Measurements from ENCODE around the gene YKT6.

The YKT6 gene

DNA sequence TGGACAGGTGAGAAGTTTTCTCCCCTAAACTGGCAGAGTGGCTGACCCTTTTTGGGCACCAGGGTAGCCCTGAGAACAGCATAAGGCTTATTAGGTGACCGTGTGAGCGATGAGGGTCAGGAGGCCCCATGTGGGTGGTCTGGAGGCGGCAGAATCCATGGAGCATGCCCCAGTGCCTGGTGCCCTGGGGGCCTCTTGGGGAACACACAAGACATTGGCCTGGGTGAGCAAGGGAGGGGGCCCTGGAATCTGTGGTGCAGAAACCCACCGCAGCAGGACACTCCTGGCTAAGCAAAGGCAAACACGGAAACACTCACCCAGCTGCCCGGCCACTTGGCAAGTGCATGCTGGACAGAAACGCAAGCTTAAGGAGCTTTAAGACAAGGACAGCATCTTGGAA is 29.5 kb downstream of the YKT6 start:
- no peaks in the 10 kb centered on the region for H3K36me3 ChIP-seq (ENCODE audit: control insufficient read depth in 5 of 5, insufficient read depth in 5 of 5, low read length in 5 of 5)
- no peak overlapping the region for H3K4me3 ChIP-seq (ENCODE audit: low read depth in 1 of 5, low read length in 5 of 5)
- H3K9ac ChIP-seq (ENCODE audit: low read length in 5 of 5) = no peak overlapping the region
- H3K4me1 ChIP-seq (ENCODE audit: control insufficient read depth in 5 of 5, insufficient read depth in 5 of 5, low read length in 5 of 5) = no peaks in the 10 kb centered on the region
- H3K27me3 ChIP-seq (ENCODE audit: control insufficient read depth in 5 of 5, insufficient read depth in 4 of 5, low read length in 5 of 5) = peaks cover 17 to 26% (median 21%) of the 10 kb centered on the region in 5 donors
- no peak overlapping the region for H3K27ac ChIP-seq (ENCODE audit: low read depth, low read length)
- H3K9me3 ChIP-seq (ENCODE audit: control insufficient read depth in 5 of 5, low read length in 5 of 5) = no peaks in the 10 kb centered on the region

DNA sequence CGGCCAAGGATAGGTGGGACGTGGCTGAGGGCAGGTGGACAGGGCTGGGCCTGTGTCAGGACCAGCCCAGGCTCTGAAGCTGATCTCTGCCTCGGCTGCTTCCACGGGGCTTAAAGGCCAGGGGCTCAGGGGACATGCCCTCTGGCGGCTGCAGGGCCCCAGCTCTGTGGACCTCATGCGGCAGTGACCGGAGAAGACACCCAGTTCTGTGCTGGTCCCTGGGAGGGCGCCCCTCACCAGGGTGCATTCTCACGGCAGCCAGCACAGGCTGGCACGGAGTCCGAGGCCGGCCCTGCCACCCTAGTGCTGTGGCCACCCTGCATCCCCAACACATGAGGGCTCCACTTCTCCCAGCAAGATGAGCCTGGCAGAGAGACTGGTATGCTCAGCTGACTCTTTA is 30.3 kb downstream of the YKT6 start:
- H3K9me3 ChIP-seq (ENCODE audit: control insufficient read depth in 5 of 5, low read length in 5 of 5) = no peaks in the 10 kb centered on the region
- H3K9ac ChIP-seq (ENCODE audit: low read length in 5 of 5) = no peak overlapping the region
- peaks cover 9 to 18% (median 13%) of the 10 kb centered on the region in 5 donors for H3K27me3 ChIP-seq (ENCODE audit: control insufficient read depth in 5 of 5, insufficient read depth in 4 of 5, low read length in 5 of 5)
- H3K4me1 ChIP-seq (ENCODE audit: control insufficient read depth in 5 of 5, insufficient read depth in 5 of 5, low read length in 5 of 5) = no peaks in the 10 kb centered on the region
- H3K4me3 ChIP-seq (ENCODE audit: low read depth in 1 of 5, low read length in 5 of 5) = no peak overlapping the region
- H3K27ac ChIP-seq (ENCODE audit: low read depth, low read length) = no peak overlapping the region
- H3K36me3 ChIP-seq (ENCODE audit: control insufficient read depth in 5 of 5, insufficient read depth in 5 of 5, low read length in 5 of 5) = no peaks in the 10 kb centered on the region

- Histone ChIP-seq H3K27me3 (ENCODE audit: control insufficient read depth in 5 of 5, insufficient read depth in 4 of 5, low read length in 5 of 5) (peaks cover 5 to 17% (median 8%) of the 10 kb centered on the region in 5 donors), H3K4me3 (ENCODE audit: low read depth in 1 of 5, low read length in 5 of 5) (no peak overlapping the region), H3K4me1 (ENCODE audit: control insufficient read depth in 5 of 5, insufficient read depth in 5 of 5, low read length in 5 of 5) (no peaks in the 10 kb centered on the region), H3K36me3 (ENCODE audit: control insufficient read depth in 5 of 5, insufficient read depth in 5 of 5, low read length in 5 of 5) (no peaks in the 10 kb centered on the region), H3K9me3 (ENCODE audit: control insufficient read depth in 5 of 5, low read length in 5 of 5) (no peaks in the 10 kb centered on the region), H3K27ac (ENCODE audit: low read depth, low read length) (no peak overlapping the region), H3K9ac (ENCODE audit: low read length in 5 of 5) (no peak overlapping the region)
Observed at GRCh38 chr7:44232396-44232795, 31.6 kb downstream of the YKT6 start.

DNA sequence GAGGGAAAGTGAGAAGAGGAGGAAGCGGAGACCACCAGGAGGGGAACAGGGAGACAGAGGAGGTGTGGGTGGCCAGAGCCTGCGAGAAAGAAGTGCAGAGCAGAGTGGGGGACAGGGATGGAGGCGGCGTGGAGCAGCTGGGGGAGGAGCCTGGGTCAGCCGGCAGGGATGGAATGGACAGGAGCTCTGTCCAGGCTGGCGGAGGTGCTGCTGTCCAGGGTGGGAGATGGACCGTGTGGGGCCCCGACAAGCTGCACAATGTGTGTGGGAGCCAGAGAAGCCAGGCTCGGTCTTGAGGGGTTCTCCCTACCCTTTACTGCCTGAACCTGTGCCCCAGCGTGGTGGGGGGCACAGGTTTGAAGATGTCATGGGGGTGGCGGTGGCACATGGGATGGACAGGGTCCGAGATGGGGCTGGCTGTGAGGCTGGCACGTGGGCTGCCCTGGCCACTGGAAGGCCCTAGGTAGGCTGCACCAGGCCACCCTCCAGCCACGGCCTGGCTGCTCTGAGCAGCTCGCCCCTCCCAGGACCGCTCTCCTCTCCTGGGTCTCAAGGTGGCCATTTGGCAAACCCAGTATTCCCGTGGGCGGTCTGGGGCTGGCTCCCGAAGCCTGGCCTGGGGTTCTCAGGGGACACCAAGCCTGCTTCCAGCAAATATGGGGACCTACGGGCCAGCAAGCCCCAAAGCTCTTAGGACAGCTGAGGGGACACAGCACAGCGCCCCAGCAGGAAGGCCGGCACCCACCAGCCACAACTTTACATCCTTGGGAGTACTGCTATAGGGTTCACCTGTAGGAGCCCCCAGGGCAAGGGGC is 32.3 kb downstream of the YKT6 start:
- Histone ChIP-seq H3K4me1 (ENCODE audit: control insufficient read depth in 5 of 5, insufficient read depth in 5 of 5, low read length in 5 of 5) (no peaks in the 10 kb centered on the region), H3K9ac (ENCODE audit: low read length in 5 of 5) (no peak overlapping the region), H3K27me3 (ENCODE audit: control insufficient read depth in 5 of 5, insufficient read depth in 4 of 5, low read length in 5 of 5) (peaks cover 5 to 13% (median 9%) of the 10 kb centered on the region in 5 donors)

DNA sequence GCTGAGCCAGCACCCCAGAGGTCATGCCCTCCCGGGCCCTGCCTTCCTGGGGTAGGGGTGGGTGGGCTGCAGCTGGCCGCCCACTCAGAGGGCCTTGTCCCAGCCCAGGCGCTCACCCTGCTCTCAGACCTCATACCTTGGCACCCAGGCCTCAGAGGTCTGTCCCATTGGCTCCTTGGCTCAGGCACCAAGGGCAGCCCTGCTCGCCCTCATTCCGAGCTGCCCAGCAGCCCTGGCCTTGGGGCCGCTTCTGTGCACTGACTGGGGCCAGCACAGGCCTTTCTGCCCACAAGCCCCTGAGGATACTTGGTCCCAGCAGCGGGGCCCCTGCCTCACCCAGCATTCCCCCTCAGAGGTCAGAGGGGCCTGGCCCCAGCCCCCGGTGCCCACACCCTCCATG is 34.3 kb downstream of the YKT6 start:
- H3K9me3 ChIP-seq (ENCODE audit: control insufficient read depth in 5 of 5, low read length in 5 of 5) = no peaks in the 10 kb centered on the region
- H3K27ac ChIP-seq (ENCODE audit: low read depth, low read length) = no peak overlapping the region
- H3K27me3 ChIP-seq (ENCODE audit: control insufficient read depth in 5 of 5, insufficient read depth in 4 of 5, low read length in 5 of 5) = peaks cover 8 to 16% (median 13%) of the 10 kb centered on the region in 5 donors
- no peaks in the 10 kb centered on the region for H3K4me1 ChIP-seq (ENCODE audit: control insufficient read depth in 5 of 5, insufficient read depth in 5 of 5, low read length in 5 of 5)
- no peaks in the 10 kb centered on the region for H3K36me3 ChIP-seq (ENCODE audit: control insufficient read depth in 5 of 5, insufficient read depth in 5 of 5, low read length in 5 of 5)
- no peak overlapping the region for H3K9ac ChIP-seq (ENCODE audit: low read length in 5 of 5)
- no peak overlapping the region for H3K4me3 ChIP-seq (ENCODE audit: low read depth in 1 of 5, low read length in 5 of 5)

More for the DNA sequence above, 32.3 kb downstream of the YKT6 start:
- no peak overlapping the region for H3K4me3 ChIP-seq (ENCODE audit: low read depth in 1 of 5, low read length in 5 of 5)
- H3K27ac ChIP-seq (ENCODE audit: low read depth, low read length) = no peak overlapping the region
- H3K36me3 ChIP-seq (ENCODE audit: control insufficient read depth in 5 of 5, insufficient read depth in 5 of 5, low read length in 5 of 5) = no peaks in the 10 kb centered on the region
- H3K9me3 ChIP-seq (ENCODE audit: control insufficient read depth in 5 of 5, low read length in 5 of 5) = no peaks in the 10 kb centered on the region

DNA sequence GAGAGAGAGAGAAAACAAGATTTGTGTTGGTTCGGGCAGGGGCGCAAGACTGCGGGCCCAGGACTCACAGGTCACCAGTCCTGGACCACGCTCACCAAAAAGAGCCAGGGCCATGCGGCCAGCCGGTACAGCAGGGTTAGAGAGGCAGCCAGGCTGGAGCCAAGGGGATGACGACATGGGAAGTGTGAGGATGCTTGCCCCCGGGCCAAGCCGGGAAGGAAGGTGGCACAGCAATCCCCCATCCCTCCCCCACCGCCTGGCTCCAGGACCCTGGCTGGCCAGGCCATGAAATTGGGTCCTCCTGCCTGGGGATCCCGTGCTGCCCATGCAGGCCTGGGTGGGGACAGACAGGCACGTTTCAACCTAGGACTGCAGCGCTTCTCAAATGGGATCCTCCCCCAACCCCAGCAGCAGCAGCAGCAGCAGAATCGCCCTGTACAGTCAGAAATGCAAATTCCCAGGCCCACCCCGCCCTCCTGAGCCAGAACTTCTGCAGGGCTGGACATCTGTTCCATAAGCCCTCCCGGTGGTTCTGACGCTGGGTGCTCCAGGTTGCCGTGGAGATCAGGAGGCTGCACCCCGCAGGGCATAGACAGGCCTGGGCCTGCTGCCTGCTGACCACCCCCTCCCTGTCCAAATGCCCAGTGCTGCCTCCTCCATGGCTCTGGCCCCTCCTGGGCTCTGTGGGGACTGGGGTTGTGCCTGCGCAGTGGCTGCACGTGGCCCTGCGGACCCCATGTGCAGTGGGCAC is 35.0 kb downstream of the YKT6 start:
- Histone ChIP-seq H3K4me1 (ENCODE audit: control insufficient read depth in 5 of 5, insufficient read depth in 5 of 5, low read length in 5 of 5) (peaks cover 0 to under 1% (median 0%) of the 10 kb centered on the region in 5 donors), H3K9me3 (ENCODE audit: control insufficient read depth in 5 of 5, low read length in 5 of 5) (no peaks in the 10 kb centered on the region), H3K27ac (ENCODE audit: low read depth, low read length) (no peak overlapping the region), H3K4me3 (ENCODE audit: low read depth in 1 of 5, low read length in 5 of 5) (no peak overlapping the region), H3K9ac (ENCODE audit: low read length in 5 of 5) (no peak overlapping the region), H3K36me3 (ENCODE audit: control insufficient read depth in 5 of 5, insufficient read depth in 5 of 5, low read length in 5 of 5) (no peaks in the 10 kb centered on the region), H3K27me3 (ENCODE audit: control insufficient read depth in 5 of 5, insufficient read depth in 4 of 5, low read length in 5 of 5) (peaks cover 11 to 18% (median 12%) of the 10 kb centered on the region in 5 donors)

DNA sequence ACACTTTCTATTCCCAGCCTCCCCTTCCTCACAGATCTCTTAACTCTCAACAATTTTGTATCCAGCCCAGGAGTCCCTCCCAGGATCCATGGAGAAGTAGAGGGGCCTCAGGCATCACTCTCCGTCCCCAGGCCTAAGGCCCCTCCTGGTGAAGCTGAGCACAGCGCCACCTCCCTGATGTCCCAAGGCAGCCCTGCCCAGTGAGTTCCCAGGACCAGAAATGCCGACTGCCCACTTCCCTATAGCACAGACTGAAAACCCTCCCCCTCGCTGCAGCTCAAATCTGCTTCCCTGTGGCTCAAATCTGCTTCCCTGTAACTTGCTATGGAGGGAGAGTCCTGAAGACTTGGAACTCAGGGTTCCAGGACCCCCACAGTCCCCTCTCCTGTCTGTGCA is 35.6 kb downstream of the YKT6 start:
- Histone ChIP-seq H3K36me3 (ENCODE audit: control insufficient read depth in 5 of 5, insufficient read depth in 5 of 5, low read length in 5 of 5) (no peaks in the 10 kb centered on the region), H3K4me3 (ENCODE audit: low read depth in 1 of 5, low read length in 5 of 5) (no peak overlapping the region), H3K9ac (ENCODE audit: low read length in 5 of 5) (no peak overlapping the region), H3K27ac (ENCODE audit: low read depth, low read length) (no peak overlapping the region), H3K4me1 (ENCODE audit: control insufficient read depth in 5 of 5, insufficient read depth in 5 of 5, low read length in 5 of 5) (peaks cover 0 to 6% (median 5%) of the 10 kb centered on the region in 5 donors), H3K27me3 (ENCODE audit: control insufficient read depth in 5 of 5, insufficient read depth in 4 of 5, low read length in 5 of 5) (peaks cover 10 to 18% (median 12%) of the 10 kb centered on the region in 5 donors), H3K9me3 (ENCODE audit: control insufficient read depth in 5 of 5, low read length in 5 of 5) (no peaks in the 10 kb centered on the region)

GRCh38 chr7:44237696-44238095 is 36.9 kb downstream of the YKT6 start:
- Histone ChIP-seq H3K4me1 (ENCODE audit: control insufficient read depth in 5 of 5, insufficient read depth in 5 of 5, low read length in 5 of 5) (peaks cover 0 to 6% (median 6%) of the 10 kb centered on the region in 5 donors), H3K9me3 (ENCODE audit: control insufficient read depth in 5 of 5, low read length in 5 of 5) (no peaks in the 10 kb centered on the region), H3K4me3 (ENCODE audit: low read depth in 1 of 5, low read length in 5 of 5) (no peak overlapping the region), H3K36me3 (ENCODE audit: control insufficient read depth in 5 of 5, insufficient read depth in 5 of 5, low read length in 5 of 5) (no peaks in the 10 kb centered on the region), H3K27ac (ENCODE audit: low read depth, low read length) (no peak overlapping the region), H3K9ac (ENCODE audit: low read length in 5 of 5) (no peak overlapping the region), H3K27me3 (ENCODE audit: control insufficient read depth in 5 of 5, insufficient read depth in 4 of 5, low read length in 5 of 5) (peaks cover 8 to 14% (median 12%) of the 10 kb centered on the region in 5 donors)

- Histone ChIP-seq H3K9ac (ENCODE audit: low read length in 5 of 5) (no peak overlapping the region), H3K4me1 (ENCODE audit: control insufficient read depth in 5 of 5, insufficient read depth in 5 of 5, low read length in 5 of 5) (peaks cover 0 to 6% (median 6%) of the 10 kb centered on the region in 5 donors), H3K27ac (ENCODE audit: low read depth, low read length) (no peak overlapping the region), H3K4me3 (ENCODE audit: low read depth in 1 of 5, low read length in 5 of 5) (no peak overlapping the region), H3K9me3 (ENCODE audit: control insufficient read depth in 5 of 5, low read length in 5 of 5) (no peaks in the 10 kb centered on the region), H3K27me3 (ENCODE audit: control insufficient read depth in 5 of 5, insufficient read depth in 4 of 5, low read length in 5 of 5) (peaks cover 8 to 13% (median 9%) of the 10 kb centered on the region in 5 donors), H3K36me3 (ENCODE audit: control insufficient read depth in 5 of 5, insufficient read depth in 5 of 5, low read length in 5 of 5) (no peaks in the 10 kb centered on the region)
Observed at GRCh38 chr7:44238116-44238695, 37.4 kb downstream of the YKT6 start.

GRCh38 chr7:44239361-44239760 is 38.6 kb downstream of the YKT6 start:
- no peaks in the 10 kb centered on the region for H3K36me3 ChIP-seq (ENCODE audit: control insufficient read depth in 5 of 5, insufficient read depth in 5 of 5, low read length in 5 of 5)
- H3K9me3 ChIP-seq (ENCODE audit: control insufficient read depth in 5 of 5, low read length in 5 of 5) = no peaks in the 10 kb centered on the region
- peaks cover 0 to 6% (median 6%) of the 10 kb centered on the region in 5 donors for H3K4me1 ChIP-seq (ENCODE audit: control insufficient read depth in 5 of 5, insufficient read depth in 5 of 5, low read length in 5 of 5)
- H3K27me3 ChIP-seq (ENCODE audit: control insufficient read depth in 5 of 5, insufficient read depth in 4 of 5, low read length in 5 of 5) = peaks cover 4 to 14% (median 9%) of the 10 kb centered on the region in 5 donors
- H3K4me3 ChIP-seq (ENCODE audit: low read depth in 1 of 5, low read length in 5 of 5) = no peak overlapping the region
- no peak overlapping the region for H3K27ac ChIP-seq (ENCODE audit: low read depth, low read length)
- no peak overlapping the region for H3K9ac ChIP-seq (ENCODE audit: low read length in 5 of 5)

Data from subcutaneous abdominal adipose tissue (tissue), 5 donors.